ENCODE measurements around the gene TRAPPC14.

DNA sequence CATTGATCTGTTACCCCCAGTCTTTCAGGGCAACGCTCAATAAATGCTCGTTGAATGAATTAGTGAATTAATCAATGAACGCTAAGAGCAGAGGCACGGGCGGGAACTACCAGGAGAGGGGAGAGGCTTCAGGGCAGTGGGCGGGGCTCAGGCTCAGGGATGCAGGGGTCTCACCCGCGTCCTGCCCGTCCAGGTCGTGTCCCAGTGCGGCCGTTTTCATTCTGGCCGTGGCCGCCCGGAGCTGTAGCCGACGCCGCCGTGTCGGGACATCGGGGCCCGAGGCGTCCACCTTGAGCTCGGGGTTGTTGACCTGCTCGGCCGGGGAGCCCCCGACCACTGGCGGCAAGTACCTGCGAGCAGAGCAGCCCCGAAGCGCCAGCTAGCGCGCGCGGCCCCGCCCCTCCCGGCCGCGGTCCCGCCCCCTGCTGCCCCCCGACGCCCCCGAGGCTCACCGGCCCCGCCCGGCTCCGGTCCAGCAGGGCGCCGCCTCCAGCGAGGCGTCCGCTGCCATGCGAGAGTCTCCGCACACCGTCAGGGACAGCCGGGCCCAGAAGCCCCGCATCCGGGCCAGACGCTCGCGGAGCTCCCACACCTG is 12.7 kb upstream of the TRAPPC14 start:
- TF ChIP-seq, protein P1, sequence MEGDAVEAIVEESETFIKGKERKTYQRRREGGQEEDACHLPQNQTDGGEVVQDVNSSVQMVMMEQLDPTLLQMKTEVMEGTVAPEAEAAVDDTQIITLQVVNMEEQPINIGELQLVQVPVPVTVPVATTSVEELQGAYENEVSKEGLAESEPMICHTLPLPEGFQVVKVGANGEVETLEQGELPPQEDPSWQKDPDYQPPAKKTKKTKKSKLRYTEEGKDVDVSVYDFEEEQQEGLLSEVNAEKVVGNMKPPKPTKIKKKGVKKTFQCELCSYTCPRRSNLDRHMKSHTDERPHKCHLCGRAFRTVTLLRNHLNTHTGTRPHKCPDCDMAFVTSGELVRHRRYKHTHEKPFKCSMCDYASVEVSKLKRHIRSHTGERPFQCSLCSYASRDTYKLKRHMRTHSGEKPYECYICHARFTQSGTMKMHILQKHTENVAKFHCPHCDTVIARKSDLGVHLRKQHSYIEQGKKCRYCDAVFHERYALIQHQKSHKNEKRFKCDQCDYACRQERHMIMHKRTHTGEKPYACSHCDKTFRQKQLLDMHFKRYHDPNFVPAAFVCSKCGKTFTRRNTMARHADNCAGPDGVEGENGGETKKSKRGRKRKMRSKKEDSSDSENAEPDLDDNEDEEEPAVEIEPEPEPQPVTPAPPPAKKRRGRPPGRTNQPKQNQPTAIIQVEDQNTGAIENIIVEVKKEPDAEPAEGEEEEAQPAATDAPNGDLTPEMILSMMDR (conservative IDR thresholded peaks at IDR 0.05; ENCODE audit: low read depth, low read length) = no peak
- no peak for TF ChIP-seq EZH2 (IDR thresholded peaks at IDR 0.05; ENCODE audit: low read length, unreplicated experiment)
- TF ChIP-seq EZH2phosphoT487 (IDR thresholded peaks at IDR 0.05; ENCODE audit: borderline replicate concordance, low read length) = no peak
